GM21786 (cell line): ENCODE data around the gene WHAMM.
"Not testable (repeated sequence)": the region's sequence is repeated elsewhere in the genome, so short reads cannot be mapped to it uniquely, and the experiment has no call there.

Experiments
- ATAC-seq: cut with Tn5 transposase; IDR thresholded peaks from one replicate; pipeline ENCODE4 v1.9.1; 2021; ENCODE audit not compliant: unreplicated experiment

Gene WHAMM

DNA sequence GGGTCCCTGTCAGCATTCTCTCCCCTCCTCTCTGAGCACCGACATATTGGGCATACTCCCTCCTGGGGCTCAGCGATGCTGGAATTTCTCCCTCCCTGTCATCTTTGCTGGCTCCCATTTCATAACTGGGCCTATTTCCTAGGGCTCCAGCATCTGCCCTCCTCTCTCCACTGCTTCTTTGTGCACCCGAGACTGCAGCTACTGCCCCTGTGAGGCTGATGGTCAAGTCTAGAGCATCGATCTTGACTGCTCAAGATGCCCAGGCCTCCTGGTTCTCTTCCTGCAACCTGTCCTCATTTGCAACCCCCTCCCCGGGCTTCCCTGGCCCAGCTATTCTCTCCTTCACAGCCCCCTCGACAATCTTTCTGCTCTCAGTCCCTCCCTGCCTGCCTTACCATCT, 53.5 kb downstream of the WHAMM start:
- no peak for ATAC-seq

DNA sequence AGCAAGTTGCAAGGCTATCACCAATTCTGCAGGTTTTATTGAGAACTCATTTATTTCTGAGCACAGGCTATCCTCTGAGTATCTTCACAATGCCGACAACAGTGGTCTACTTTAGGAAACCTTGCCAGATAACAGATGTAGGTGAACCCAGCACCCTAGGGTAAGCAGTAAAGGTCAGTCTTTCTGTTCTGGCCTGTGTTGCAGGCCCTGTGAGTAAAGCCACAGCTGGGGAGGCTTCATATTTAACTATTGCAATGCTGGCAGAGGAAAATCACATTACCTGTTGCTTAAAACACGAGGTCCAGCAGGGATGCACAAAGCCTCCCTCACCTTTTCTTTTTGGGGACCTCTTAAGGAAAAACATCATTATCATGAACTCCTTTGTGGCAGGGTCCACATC, 55.5 kb downstream of the WHAMM start:
- no peak for ATAC-seq

DNA sequence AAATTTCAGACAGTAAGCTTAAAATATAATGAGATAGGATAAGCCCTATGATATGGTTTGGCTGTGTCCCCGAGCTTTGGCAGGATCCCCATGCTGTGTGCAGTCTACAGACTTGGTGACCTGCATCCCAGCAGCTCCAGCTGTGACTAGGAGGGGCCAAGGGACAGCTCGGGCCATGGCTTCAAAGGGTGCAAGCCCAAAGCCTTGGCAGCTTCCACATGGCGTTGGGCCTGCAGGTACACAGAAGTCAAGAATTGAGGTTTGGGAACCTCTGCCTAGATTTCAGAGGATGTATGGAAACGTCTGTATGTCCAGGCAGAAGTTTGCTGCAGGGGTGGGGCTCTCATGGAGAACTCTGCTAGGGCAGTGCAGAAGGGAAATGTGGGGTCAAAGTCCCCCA, 56.2 kb downstream of the WHAMM start:
- not testable (repeated sequence) for ATAC-seq

DNA sequence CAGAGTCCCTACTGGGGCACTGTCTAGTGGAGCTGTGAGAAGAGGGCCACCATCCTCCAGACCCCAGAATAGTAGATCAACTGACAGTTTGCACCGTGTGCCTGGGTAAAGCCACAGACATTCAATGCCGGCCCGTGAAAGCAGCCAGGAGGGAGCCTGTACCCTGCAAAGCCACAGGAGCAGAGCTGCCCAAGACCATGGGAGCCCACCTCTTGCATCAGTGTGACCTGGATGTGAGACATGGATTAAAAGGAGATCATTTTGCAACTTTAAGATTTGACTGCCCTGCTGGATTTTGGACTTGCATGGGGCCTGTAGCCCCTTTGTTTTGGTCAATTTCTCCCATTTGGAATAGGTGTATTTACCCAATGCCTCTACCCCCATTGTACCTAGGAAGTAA, 56.6 kb downstream of the WHAMM start:
- not testable (repeated sequence) for ATAC-seq

DNA sequence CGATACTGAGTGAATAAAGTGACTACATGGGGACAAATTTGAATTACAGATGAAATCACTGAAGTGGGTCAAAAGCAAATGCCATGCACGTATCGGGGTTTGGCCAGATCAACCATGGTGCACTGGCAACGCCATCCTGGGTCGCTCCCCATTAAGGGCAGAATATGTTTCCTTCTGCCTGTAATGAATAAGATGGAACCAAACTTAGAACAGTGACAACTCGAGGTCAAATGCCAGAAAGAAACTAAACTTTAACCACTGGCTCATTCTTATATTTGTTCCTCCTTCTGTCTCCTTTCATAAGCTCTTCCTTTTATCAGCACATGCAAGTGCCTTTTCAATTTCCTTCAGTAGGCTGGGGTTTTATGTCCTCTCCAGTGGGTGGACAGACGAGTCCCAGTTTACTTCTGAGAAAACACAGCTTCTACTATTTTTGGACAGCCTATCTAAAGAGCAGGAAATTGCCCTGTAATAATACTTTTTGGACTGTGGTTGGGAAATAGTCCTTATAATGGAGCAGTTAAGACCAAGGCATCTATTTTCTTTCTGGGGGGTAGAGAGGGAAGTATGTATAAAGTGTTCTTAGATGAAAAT, 61.4 kb downstream of the WHAMM start:
- ATAC-seq = no peak

DNA sequence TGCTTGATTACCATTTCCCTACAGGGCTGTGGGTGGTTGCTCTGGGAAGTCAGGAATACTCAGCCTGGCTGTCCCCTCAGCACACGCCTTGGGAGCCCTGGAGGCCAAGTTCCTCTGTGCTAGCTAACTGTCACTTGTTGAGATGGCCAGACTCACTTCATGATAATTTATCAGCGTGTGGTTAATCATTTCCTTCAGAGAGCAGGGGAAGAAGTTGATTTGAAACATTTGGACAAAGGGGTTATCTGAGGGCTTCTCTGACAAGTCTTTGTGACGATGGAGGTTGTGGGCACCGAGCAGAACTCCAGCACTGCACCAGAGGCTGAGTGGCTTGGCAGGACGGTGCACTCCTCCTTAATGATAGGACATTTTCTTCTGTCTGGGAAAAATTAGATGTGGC, 61.9 kb downstream of the WHAMM start:
- ATAC-seq = no peak

DNA sequence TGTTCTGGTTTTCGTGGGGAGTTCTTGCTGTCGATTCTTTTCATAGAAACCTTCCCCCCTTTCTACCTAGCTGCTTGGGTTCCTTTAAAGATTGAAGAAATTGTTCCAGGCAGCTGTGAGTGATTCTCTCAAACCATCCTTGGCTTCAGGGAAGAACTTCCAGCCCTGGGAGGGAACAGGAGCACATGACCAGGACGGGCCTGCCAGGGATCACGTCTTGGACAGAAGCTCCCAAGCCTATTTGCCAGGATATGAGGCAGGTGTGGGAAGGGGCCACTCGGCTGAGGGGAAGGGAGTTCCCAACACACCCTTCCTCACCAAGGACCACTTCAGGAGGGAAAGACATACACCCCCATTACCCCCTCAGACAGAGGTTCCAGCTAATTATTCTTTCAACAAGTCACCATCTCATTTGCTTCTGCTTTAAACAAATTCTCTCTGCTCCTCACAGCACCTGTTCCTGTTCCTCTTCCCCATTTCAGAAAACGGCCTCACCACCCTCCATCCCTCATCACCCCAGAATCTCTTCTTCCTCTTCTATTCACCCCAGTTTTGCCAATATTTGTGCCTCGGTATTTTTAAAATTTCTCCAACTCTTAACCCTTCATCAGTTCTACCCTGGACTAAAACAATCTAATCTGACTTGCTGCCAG, 62.5 kb downstream of the WHAMM start:
- ATAC-seq = no peak

DNA sequence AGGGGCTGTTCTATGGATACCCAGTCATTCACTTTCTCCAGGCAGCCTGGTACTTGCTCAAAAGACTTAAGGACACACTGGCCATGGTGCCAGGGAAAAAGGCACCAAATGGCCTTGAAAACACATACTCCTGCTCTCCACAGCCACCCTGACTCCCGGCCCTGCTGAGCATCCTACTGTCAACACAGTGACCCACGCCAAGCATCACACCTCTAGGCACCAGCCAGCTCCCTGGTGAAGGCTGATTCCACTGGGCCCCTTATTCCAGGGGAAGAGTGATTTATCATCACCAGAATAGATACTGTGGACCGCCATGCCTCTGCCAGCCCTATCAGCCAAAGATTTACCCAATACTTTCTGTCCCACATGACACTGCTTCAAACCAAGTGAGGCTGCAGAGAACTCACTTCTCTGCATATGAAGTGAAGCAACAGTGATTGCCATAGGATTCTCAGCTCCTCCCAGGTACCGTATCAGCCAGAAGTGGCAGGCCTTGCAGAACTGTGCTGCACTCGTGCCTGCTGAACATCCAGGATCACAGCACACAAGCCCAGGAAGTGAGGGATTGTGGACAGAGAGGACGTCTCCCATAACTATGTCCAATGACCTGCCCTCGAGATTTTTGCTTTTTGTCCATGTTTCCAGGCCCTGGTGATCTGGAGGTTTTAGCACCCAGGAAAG, 63.7 kb downstream of the WHAMM start:
- no peak for ATAC-seq

DNA sequence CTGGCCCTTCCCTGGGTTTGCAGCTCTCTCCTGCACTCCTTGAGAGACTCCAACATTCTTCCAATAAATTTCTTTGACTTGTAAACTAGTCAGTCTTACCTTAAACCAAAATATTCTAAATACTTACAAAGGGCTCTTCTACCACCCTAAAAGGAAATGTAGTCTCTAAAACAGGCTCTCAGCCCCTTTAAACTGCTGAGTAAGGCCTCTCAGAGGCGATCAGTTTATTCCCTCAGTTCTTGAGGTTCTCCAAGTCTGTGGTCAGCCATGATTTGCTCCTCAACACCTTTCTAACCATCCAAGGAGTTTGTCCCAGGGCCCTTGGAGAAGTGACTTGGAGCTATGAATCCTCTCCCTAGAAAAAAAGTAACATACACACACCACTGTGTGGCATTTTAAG, 64.8 kb downstream of the WHAMM start:
- no peak for ATAC-seq

DNA sequence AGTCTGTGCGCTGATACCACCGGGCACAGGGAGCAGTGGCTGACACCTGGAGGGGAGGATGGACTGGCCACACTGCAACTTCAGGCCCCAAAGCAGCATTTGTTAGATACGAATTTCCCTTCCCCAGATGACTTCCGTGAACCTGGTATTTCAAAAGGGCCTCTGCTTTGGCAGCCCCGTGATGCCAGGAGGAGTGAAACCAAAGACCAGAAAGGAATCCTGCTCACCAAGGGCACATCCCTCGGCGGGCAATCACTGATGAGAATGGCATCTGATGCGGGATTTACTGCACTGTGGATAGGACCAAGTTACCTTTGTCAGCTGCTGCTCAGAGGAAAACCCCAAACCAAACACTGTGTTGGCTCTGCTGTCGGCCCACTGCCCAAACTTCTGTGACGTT, 65.5 kb downstream of the WHAMM start:
- no peak for ATAC-seq

DNA sequence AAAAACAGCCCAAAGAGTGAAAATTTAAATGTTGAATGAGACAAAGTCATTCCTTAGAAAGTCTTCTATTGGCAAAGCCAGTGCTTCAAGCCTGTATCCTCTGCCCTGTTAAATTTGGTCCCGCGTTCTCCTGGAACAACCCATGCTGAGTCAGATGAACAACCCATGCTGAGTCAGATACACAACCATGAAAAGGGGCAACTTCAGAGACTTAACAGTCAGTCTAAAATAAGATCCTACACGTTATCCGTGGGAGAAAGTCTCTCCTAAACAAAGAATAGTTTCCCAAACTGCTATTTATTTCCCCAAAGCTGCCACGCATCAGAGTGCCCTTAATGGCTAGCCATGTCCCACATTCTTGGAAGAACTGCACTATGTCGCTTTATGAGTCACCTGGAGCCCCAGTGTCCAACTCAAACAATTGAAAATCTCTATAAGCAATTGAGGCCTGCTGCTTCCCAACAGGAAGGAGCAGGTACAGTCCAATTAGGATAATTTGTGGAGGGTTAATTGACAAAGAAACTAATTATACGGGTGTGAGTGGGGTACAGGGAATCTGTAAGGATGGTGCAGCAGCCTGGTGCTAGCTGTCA, 66.1 kb downstream of the WHAMM start:
- ATAC-seq = no peak

DNA sequence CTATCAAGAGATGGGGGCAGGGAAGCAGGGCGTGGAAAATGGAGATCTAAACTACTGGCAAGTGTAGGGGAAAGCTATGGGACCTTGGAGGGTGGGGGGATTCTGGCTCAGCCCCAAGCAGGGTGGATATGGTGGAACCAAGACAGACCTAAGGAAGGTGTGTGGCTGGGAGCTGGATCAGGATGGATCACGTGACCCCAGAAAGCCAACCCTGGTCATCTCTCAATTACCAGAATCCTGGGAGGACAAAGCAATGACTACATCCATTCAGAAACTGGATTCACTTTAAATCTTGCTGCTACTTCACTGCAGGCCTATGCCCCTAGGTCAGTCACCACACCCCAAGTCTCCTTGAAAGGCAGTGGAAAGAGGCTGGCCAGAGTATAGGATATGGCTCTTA, 68.4 kb downstream of the WHAMM start:
- no peak for ATAC-seq

DNA sequence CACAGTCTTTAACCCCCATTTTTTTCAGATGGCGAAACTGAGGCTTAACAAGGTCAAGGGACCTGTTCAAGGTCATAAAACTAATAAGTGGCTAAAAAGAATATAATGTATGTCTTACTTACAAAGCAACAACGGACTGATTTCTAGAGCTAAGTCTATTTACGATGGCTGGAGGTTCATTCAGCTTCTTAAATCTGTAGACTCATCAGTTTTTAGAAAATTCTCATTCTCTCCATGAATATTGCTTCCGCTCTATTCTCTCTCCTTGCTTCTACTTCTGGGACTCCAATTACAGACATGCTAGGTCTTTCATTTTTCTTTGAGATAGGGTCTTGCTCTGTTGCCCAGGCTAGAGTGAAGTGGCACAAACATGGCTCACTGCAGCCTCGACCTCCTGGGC, 68.9 kb downstream of the WHAMM start:
- ATAC-seq = no peak

DNA sequence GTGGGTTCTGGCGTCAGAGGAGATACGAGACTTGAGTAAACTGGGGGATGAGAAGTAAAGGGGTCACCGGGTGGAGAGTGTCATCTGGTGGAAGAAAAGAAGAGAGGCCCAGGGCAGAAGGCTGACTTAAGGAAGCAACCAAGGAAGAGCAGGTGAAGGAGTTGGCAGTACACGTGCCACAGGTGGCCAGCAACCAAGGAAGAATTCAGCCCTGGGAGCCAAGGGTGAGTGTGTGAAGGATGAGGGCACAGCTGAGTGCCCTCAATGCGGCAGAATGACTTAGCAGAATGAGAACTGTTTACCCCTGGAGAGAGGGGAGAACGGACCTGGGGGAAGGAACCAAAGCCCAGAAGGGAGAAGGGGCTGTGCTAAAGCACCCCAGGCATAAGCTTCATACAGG, 71.3 kb downstream of the WHAMM start:
- no peak for ATAC-seq

DNA sequence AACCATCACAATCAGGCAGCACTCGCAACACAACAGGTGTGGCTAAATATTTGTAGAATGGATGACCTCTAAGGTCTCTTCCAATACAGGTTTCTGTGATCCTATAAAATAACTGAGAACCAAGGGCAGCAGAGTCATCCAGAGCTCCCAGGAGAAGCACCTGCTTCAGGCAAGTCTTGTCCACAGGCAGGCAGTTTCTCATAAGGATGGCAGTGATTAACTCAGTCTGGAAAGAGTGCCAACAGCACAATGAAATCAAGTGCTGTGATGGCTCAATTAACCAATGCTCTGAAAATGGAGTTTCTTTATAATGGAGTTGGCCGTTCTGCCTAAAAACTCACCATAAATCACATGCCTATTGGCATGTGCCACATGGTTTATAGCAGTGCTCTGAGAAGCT, 72.3 kb downstream of the WHAMM start:
- ATAC-seq = no peak

DNA sequence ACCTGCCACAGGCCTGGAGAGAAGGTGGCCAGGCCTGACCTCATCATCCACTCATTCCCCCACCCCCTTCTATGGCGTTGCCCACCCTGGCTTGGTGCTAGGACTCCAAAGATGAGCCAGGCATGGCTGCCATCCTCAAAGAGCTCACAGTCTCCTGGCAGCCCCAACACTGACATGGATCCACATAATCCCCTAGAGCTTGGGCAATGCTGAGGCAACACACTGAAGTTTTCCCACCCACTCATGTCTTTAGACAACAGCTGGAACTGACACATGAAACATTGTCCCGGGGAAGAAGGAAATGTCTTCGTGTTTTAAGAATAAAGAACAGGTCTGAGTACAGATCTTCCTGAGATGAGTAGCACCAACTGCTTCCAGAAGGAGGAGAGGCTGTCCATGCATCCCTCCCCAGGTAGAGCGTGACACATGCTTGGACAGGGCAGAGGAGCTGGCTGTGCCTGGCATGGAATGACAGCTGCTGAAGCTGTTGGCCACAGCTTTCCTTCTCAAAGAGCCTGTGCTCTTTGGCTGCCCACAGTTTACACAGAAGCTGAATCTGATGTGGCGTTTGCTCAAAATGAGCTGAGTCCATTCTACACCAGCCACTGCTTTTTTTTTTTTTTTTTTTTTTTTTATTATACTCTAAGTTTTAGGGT, 73.0 kb downstream of the WHAMM start:
- ATAC-seq = no peak
